Activated T-helper 1 cell treated with Interleukin-2 at 50 U/mL for 16 hours (primary cell): ENCODE results near the gene C2CD2.

ENCODE experiments used
- DNase-seq: peaks from one replicate; pipeline ENCODE4 v3.0.0-alpha.2; 2020; ENCODE audit warnings: low read depth

C2CD2 gene

GRCh38 chr21:41907496-41908258, 46.1 kb downstream of the C2CD2 start:
- no peak for DNase-seq

DNA sequence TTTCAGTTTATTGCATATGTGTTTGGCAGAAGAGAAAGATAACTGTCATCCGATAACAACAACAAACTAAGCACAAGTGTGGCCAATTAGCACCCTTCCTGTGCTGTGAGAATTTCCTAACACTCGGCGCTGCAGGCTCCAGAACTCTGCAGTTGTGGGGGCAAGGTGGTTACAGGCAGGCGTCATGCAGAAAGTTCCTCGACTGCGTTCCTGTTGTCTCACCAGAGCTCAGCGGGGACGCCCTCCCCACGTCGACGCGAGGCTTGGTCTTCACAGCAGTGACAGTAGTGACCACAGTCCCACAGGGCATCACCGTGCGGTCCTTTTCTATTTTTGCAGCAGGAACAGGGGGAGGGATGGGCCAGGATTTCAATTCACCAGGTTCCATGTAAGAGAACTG, 47.0 kb downstream of the C2CD2 start:
- DNase-seq: no peak

- no peak for DNase-seq
Observed at GRCh38 chr21:41903559-41904351, 50.1 kb downstream of the C2CD2 start.

DNA sequence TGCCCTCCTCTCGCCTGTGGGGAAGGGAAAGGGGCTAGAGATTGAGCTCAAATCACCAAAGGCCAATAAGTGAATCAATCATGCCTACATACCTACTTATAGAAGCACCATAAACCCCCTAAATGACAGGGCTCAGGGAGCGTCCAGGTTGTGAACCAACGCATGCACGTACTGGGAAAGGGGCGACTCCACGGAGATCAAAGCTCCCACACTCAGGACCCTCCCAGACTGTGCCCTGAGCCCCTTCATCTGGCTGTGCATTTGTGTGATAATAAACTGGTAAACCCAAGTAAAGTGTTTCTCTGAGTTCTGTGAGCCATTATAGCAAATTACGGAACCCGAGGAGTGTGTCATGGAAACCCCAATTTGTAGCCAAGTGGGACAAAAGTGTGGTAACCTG, 50.9 kb downstream of the C2CD2 start:
- no peak for DNase-seq

- DNase-seq: no peak
Observed at GRCh38 chr21:41901782-41902181, 52.0 kb downstream of the C2CD2 start.

DNA sequence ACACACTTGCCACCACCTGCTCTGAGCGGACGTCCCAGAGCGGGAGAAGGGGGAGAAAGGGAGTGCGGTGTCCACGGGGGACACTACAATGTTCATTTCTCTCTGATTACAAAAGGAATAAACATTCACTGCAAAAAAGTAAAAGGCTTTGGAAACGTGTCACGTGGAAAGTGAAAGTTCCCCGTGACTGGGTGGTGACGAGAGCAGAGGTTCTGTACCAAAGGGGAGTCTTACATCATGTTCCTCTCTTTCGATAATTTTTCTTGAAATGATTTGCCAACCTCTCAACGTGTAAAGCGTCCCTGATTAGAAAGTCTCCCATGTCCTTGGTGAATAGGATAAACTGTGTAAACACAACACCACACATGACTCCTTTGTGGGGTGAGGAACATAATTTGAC, 52.7 kb downstream of the C2CD2 start:
- DNase-seq: no peak

DNA sequence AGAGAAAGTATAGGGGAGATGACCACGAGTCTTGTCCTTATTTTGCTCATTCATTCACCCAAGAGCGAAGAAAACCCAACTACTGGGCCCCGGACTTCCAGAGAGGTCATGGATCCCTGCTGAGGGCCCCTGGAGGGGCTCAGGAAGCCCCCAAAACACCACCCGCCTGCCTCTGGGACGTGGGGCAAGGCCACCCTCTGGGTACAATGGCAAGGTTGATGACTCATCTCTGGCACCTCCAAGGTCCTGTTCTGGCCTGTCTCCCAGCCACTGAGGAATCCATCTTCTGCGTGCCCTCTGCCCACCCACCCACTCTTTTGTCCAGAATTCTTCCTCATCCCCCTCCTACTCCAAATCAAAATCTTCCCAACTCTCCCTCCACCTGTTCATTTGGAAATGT, 53.4 kb downstream of the C2CD2 start:
- no peak for DNase-seq

- no peak for DNase-seq
Observed at GRCh38 chr21:41899426-41900202, 54.2 kb downstream of the C2CD2 start.

DNA sequence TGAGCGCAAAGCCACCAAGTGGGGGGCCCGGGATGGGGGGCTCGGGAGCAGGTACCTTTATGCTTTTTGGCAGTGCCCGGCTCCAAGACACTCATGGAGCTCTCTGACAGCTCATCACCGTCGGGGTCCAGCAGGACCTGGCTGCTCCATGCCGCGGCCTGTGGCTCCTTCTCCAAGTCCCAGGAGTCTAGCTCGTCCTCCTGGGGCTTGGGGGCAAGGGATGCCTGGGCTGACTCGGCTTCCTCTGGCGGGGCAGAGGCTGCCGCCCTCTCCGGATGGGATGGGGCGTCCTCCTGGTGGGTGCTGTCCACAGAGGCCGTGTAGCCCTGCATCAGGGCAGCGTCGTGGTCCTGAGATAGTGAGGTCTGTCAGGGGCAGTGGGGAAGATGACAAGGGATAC, 54.8 kb downstream of the C2CD2 start:
- no peak for DNase-seq

GRCh38 chr21:41897700-41898099, 56.1 kb downstream of the C2CD2 start:
- DNase-seq: no peak

DNA sequence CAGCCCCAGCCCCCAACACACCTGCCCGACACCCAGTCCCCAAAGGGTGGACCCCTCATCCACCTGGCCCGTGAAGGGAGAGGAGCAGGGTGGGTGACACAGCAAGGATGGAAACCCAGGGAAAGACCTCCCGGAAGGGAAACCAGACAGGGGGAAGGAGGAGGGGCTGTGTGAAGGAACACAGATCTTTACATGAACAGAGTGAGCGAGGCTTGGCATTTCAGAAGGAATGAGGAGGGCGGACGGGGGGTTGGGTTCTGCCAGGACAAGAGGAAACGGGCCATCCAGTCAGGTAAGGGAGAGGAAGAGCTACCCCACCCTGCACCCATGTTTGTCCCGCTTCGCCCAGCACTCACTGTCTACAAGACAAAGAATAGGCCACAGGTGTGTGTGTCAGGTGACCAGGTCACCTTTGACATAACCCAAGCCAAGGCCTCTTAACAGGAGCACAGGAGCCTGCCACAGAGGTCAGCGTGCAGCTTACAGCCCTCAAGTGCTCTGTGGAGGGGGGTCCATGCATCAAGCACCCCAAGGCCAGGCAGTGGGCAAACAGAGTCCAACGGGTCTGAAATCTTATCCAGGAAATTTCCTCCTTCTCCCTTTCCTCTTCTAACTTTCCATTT, 56.7 kb downstream of the C2CD2 start:
- no peak for DNase-seq

DNA sequence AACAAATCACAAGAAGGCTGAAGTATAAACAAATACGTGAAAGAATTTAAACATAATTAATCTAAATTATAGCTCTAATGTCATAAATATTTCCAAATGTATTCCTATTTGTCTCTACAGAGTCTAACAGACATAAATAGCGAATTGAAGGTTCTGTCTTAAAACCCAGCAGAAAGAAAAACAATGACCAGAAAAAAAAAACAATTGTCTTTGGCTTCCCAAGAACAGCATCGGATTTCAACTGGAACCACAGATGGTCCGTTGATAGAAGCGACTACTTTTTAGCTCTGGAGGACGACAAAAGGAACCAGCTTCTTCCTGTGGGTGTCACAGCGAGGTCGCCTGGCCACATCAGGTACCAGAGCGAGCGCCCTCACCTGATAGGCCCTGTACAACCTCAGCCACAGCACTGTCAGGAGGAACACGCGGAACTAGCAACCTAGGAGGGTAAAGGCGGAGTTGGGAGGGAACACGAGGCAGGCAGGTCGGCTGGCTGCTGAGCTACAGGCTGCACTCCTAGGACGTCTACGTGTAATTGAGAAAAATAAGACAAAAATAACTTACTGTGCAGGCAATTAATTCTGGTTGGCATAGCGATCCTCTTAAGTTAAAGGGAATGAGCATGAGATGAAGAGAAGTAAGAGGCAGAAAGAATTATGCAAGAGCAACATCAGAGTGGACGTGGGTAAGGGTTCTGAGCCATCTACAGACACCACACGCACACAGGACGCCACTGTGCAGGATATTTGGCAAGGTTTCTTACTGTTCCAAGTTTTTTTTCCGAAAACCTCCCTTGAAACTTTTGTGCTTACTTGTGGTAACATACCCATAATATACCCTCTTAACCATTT, 58.0 kb downstream of the C2CD2 start:
- peak; percentile 33 for DNase-seq

DNA sequence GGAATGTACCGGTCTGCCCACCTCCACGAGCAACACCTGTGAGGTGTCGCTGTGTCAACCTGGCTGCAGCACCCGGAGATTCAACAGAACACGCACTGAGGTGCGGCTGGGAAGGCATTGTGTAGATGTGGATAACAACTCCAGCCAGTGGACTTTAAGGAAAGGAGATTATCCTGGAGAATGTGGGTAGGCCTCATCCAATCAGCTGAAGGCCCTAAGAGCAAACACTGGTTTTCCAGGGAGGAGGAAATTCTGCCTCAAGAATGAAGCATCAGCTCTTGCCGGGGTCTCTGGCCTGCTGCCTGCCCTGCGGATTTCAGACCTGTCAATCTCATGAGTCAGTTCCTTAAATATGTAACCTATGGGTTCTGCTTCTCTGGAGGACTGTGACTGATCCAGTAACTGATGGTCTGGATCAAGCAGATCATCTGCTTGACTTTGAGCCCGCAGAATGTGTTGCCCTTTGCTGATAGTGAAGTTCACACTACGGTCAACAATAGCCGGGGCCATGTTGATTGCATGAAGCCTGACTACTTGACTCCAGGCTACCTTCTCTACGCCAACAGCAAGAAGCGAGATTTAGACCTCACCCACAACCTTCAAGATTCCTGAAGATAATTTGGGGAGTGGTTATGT, 58.8 kb downstream of the C2CD2 start:
- DNase-seq: no peak

GRCh38 chr21:41894511-41894910, 59.3 kb downstream of the C2CD2 start:
- no peak for DNase-seq

- no peak for DNase-seq
Observed at GRCh38 chr21:41892726-41893125, 61.1 kb downstream of the C2CD2 start.

- no peak for DNase-seq
Observed at GRCh38 chr21:41891132-41891531, 62.7 kb downstream of the C2CD2 start.

DNA sequence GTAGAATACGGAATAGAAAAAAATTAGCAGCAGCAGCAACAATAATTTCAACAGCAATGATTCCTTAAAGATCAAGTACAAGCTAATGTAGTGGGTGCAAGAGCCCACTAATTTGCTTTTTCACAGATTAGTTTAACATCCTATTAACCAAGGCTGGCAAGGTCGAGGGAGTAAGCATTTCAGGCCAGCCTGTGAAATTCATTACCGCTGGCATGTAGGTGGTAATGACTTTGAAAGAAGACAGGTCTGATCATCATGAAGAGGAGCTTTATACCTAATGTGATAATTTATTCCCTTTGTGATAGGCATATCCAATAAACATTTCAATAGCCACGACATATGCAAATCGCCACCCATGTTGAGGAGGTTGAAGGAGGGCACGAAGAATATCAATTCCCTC, 63.5 kb downstream of the C2CD2 start:
- no peak for DNase-seq

GRCh38 chr21:41888749-41889376, 65.0 kb downstream of the C2CD2 start:
- no peak for DNase-seq

- DNase-seq: no peak
Observed at GRCh38 chr21:41887667-41888066, 66.2 kb downstream of the C2CD2 start.

GRCh38 chr21:41886328-41886727, 67.5 kb downstream of the C2CD2 start:
- DNase-seq: no peak
